MCF 10A (cell line): ENCODE measurements around the gene SLC24A1. TPM values are rescaled to one million over a fixed set of nuclear protein-coding genes. Genes with fewer than 3 reads are reported as not detected.

Experiments used
- BruUV-seq: library from RNA; stranded (reverse); fragments of 400-500 nt; replicated peaks from 2 replicates; lab custom pipeline; 2021; lab: Mats Ljungman, UMichigan
- CTCF ChIA-PET: fragments of 300-600 bp; sonication (Branson Sonifier 250); formaldehyde crosslinking; extraction: SDS; loops from one replicate; lab custom pipeline; 2021; ENCODE audit warnings: antibody characterized with exemption, inconsistent platforms; lab: Yijun Ruan, JAX
- POLR2A ChIA-PET: fragments of 300-600, 350-650 bp; sonication (Branson Sonifier 250); formaldehyde crosslinking; extraction: SDS; loops from one replicate; lab custom pipeline; 2020; ENCODE audit warnings: antibody characterized with exemption, inconsistent platforms; lab: Yijun Ruan, JAX
- DNase-seq: peaks from one replicate; pipeline ENCODE4 v3.0.0-alpha.2; 2018; ENCODE audit not compliant: unreplicated experiment
- H3K27ac Mint-ChIP-seq: one replicate; pipeline ENCODE4 v1.8.0; 2022; ENCODE audit warnings: mild to moderate bottlenecking, low read depth, mixed read lengths; ENCODE audit not compliant: unreplicated experiment
- H3K27me3 Mint-ChIP-seq: one replicate; pipeline ENCODE4 v1.8.0; 2022; ENCODE audit warnings: mixed read lengths; ENCODE audit not compliant: insufficient read depth, unreplicated experiment
- H3K36me3 Mint-ChIP-seq: one replicate; pipeline ENCODE4 v1.8.0; 2022; ENCODE audit warnings: mild to moderate bottlenecking, moderate library complexity, mixed read lengths; ENCODE audit not compliant: insufficient read depth, unreplicated experiment
- H3K4me1 Mint-ChIP-seq: one replicate; pipeline ENCODE4 v1.8.0; 2022; ENCODE audit warnings: mixed read lengths; ENCODE audit not compliant: insufficient read depth, unreplicated experiment
- H3K4me3 Mint-ChIP-seq: one replicate; pipeline ENCODE4 v1.8.0; 2022; ENCODE audit warnings: mild to moderate bottlenecking, moderate library complexity, mixed read lengths; ENCODE audit not compliant: unreplicated experiment
- H3K9me3 Mint-ChIP-seq: one replicate; pipeline ENCODE4 v1.8.0; 2022; ENCODE audit warnings: mixed read lengths; ENCODE audit not compliant: unreplicated experiment
- CTCF ChIP-seq: fragments of 200-600 bp; IDR thresholded peaks from one replicate; pipeline ENCODE4 v1.8.0; 2022; ENCODE audit warnings: antibody characterized with exemption, mild to moderate bottlenecking; ENCODE audit not compliant: unreplicated experiment
- intact Hi-C: fragments of 100-400 bp; cut with micrococcal nuclease; formaldehyde crosslinking; loops from 2 replicates; pipeline ENCODE4 v1.14.1; 2022
- total RNA-seq: library from RNA; stranded (reverse); gene quantifications from 2 replicates; pipeline ENCODE4 v1.2.3, GENCODE V29; 2022

The SLC24A1 gene
- total RNA-seq, 1 experiment from 2014 or later = 8.2 TPM

- POLR2A ChIA-PET = interaction anchor here (1.7 kb wide), 1 partner anchor 11 kb away, joined by 5 read pairs; the partner anchor contains the start of gene INTS14
- Mint-ChIP-seq H3K27me3 (no peaks in the 10 kb centered on the region), H3K36me3 (peaks cover 74% of the 10 kb centered on the region), H3K9me3 (no peaks in the 10 kb centered on the region), H3K4me1 (no peaks in the 10 kb centered on the region), H3K4me3 (no peak overlapping the region), H3K27ac (no peak overlapping the region)
- no peak for DNase-seq
- CTCF ChIA-PET = no interaction called here
- BruUV-seq = no TSS peak
- intact Hi-C loops = no loop called here
- TF ChIP-seq CTCF = no peak
These were observed 22.1 kb upstream of the SLC24A1 start for GRCh38 chr15:65599677-65600076.

- peak overlapping the region; percentile 67 for H3K27ac Mint-ChIP-seq
- no peaks in the 10 kb centered on the region for H3K9me3 Mint-ChIP-seq
- intact Hi-C loops = no loop called here
These were observed 18.6 kb upstream of the SLC24A1 start for GRCh38 chr15:65603134-65603533.

GRCh38 chr15:65603559-65603958, 18.2 kb upstream of the SLC24A1 start:
- no peak overlapping the region for H3K4me3 Mint-ChIP-seq
- ChIA-PET POLR2A (interaction anchor here (1.1 to 2.0 kb wide), 2 partner anchors 13 to 74 kb away, joined by 3 to 9 read pairs; no protein-coding TSS in a partner anchor), CTCF (interaction anchor here (0.5 kb wide), 1 partner anchor 252 kb away, joined by 3 read pairs; no protein-coding TSS in a partner anchor)
- no peaks in the 10 kb centered on the region for H3K4me1 Mint-ChIP-seq
- no TSS peak for BruUV-seq
- TF ChIP-seq CTCF = no peak
- no peak for DNase-seq
- no peaks in the 10 kb centered on the region for H3K9me3 Mint-ChIP-seq
- H3K27ac Mint-ChIP-seq = peak overlapping the region; percentile 67
- H3K27me3 Mint-ChIP-seq = no peaks in the 10 kb centered on the region
- intact Hi-C loops = no loop called here
- H3K36me3 Mint-ChIP-seq = peaks cover 51% of the 10 kb centered on the region

More at GRCh38 chr15:65603134-65603533, 18.6 kb upstream of the SLC24A1 start:
- TF ChIP-seq CTCF = no peak
- Mint-ChIP-seq H3K4me3 (no peak overlapping the region), H3K27me3 (no peaks in the 10 kb centered on the region), H3K36me3 (peaks cover 55% of the 10 kb centered on the region), H3K4me1 (no peaks in the 10 kb centered on the region)
- CTCF ChIA-PET = interaction anchor here (0.5 kb wide), 1 partner anchor 253 kb away, joined by 3 read pairs; no protein-coding TSS in a partner anchor
- no peak for DNase-seq
- POLR2A ChIA-PET = interaction anchor here (0.7 to 2.0 kb wide), 5 partner anchors 8 to 901 kb away, joined by 3 to 22 read pairs (median 3); partner anchors contain the start of gene INTS14
- no TSS peak for BruUV-seq

- ChIA-PET POLR2A (interaction anchor here (0.6 to 4.2 kb wide), 44 partner anchors 9 to 1093 kb away, joined by 3 to 51 read pairs (median 4); partner anchors contain the start of genes CLPX, DENND4A, DPP8 and HACD3), CTCF (interaction anchor here (0.6 to 1.8 kb wide), 13 partner anchors 8 to 258 kb away, joined by 3 to 5 read pairs (median 3); partner anchors contain the start of gene SLC24A1)
- no TSS peak for BruUV-seq
- H3K27me3 Mint-ChIP-seq = no peaks in the 10 kb centered on the region
- H3K4me1 Mint-ChIP-seq = peaks cover 15% of the 10 kb centered on the region
- H3K9me3 Mint-ChIP-seq = no peaks in the 10 kb centered on the region
- peak within 1 kb of the TSS; percentile 89 for H3K4me3 Mint-ChIP-seq
- DNase-seq = peak; percentile 96
- peak; percentile 39 for TF ChIP-seq CTCF
- H3K27ac Mint-ChIP-seq = peak within 1 kb of the TSS; percentile 96
- intact Hi-C loops = loop anchor here (1.0 kb wide), 1 partner anchor 258 kb away; the partner anchor contains the start of gene RAB11A
- peaks cover 5% of the 10 kb centered on the region for H3K36me3 Mint-ChIP-seq
These were observed 10.6 kb upstream of the SLC24A1 start, which contains the start of gene INTS14 for GRCh38 chr15:65610871-65611718. Gene INTS14, minus strand, starts transcription at chr15:65611131. Its CDS starts 3,751 bp downstream, at chr15:65607380.
